ENCODE data around the gene MCOLN2.
"Not testable (repeated sequence)": the region's sequence is repeated elsewhere in the genome, so short reads cannot be mapped to it uniquely, and the experiment has no call there.

MCOLN2 gene

GRCh38 chr1:84996846-84997666, at the start of gene MCOLN2:
MCOLN2 (minus strand) TSS chr1:84997113; CDS start chr1:84996872, 241 bp downstream.
- Mint-ChIP-seq H3K36me3 (ENCODE audit: low read depth) (peaks cover 15% of the 10 kb centered on the region), H3K27me3 (ENCODE audit: low read depth) (peaks cover 28% of the 10 kb centered on the region), H3K9me3 (no peaks in the 10 kb centered on the region), H3K4me3 (peak within 1 kb of the TSS; percentile 87), H3K4me1 (ENCODE audit: low read depth) (peaks cover 50% of the 10 kb centered on the region), H3K27ac (peak within 1 kb of the TSS; percentile 84)
- peak; percentile 57 for DNase-seq (ENCODE audit: low spot score)

GRCh38 chr1:85042413-85042812, 45.5 kb upstream of the MCOLN2 start:
- peaks cover 69% of the 10 kb centered on the region for H3K27me3 Mint-ChIP-seq (ENCODE audit: low read depth)
- H3K27ac Mint-ChIP-seq, result no peak overlapping the region
- H3K9me3 Mint-ChIP-seq, result no peaks in the 10 kb centered on the region
- H3K4me3 Mint-ChIP-seq, result no peak overlapping the region
- H3K4me1 Mint-ChIP-seq (ENCODE audit: low read depth), result peaks cover 3% of the 10 kb centered on the region
- no peak for DNase-seq (ENCODE audit: low spot score)
- no peaks in the 10 kb centered on the region for H3K36me3 Mint-ChIP-seq (ENCODE audit: low read depth)

GRCh38 chr1:85041793-85042192, 44.9 kb upstream of the MCOLN2 start:
- Mint-ChIP-seq H3K27ac (no peak overlapping the region), H3K4me1 (ENCODE audit: low read depth) (peaks cover 3% of the 10 kb centered on the region), H3K9me3 (no peaks in the 10 kb centered on the region), H3K4me3 (no peak overlapping the region), H3K27me3 (ENCODE audit: low read depth) (peaks cover 65% of the 10 kb centered on the region), H3K36me3 (ENCODE audit: low read depth) (no peaks in the 10 kb centered on the region)
- no peak for DNase-seq (ENCODE audit: low spot score)

- H3K27me3 Mint-ChIP-seq (ENCODE audit: low read depth), result peaks cover 13% of the 10 kb centered on the region
- H3K4me1 Mint-ChIP-seq (ENCODE audit: low read depth), result no peaks in the 10 kb centered on the region
- H3K4me3 Mint-ChIP-seq, result no peak overlapping the region
- no peak for DNase-seq (ENCODE audit: low spot score)
- no peaks in the 10 kb centered on the region for H3K9me3 Mint-ChIP-seq
- H3K27ac Mint-ChIP-seq, result no peak overlapping the region
- H3K36me3 Mint-ChIP-seq (ENCODE audit: low read depth), result no peaks in the 10 kb centered on the region
Measured at GRCh38 chr1:85033221-85033620, 36.3 kb upstream of the MCOLN2 start.

GRCh38 chr1:85030536-85030935, 33.6 kb upstream of the MCOLN2 start:
- Mint-ChIP-seq H3K9me3 (no peaks in the 10 kb centered on the region), H3K4me1 (ENCODE audit: low read depth) (peaks cover 7% of the 10 kb centered on the region), H3K27me3 (ENCODE audit: low read depth) (peaks cover 2% of the 10 kb centered on the region), H3K4me3 (no peak overlapping the region), H3K36me3 (ENCODE audit: low read depth) (no peaks in the 10 kb centered on the region), H3K27ac (no peak overlapping the region)
- no peak for DNase-seq (ENCODE audit: low spot score)

- Mint-ChIP-seq H3K9me3 (no peaks in the 10 kb centered on the region), H3K4me3 (no peak overlapping the region), H3K27me3 (ENCODE audit: low read depth) (no peaks in the 10 kb centered on the region), H3K36me3 (ENCODE audit: low read depth) (no peaks in the 10 kb centered on the region), H3K27ac (no peak overlapping the region), H3K4me1 (ENCODE audit: low read depth) (peaks cover 7% of the 10 kb centered on the region)
- DNase-seq (ENCODE audit: low spot score), result no peak
Measured at GRCh38 chr1:85028151-85028550, 31.2 kb upstream of the MCOLN2 start.

GRCh38 chr1:85027242-85027983, 30.5 kb upstream of the MCOLN2 start:
- DNase-seq (ENCODE audit: low spot score), result no peak
- H3K9me3 Mint-ChIP-seq, result no peaks in the 10 kb centered on the region
- peaks cover 7% of the 10 kb centered on the region for H3K4me1 Mint-ChIP-seq (ENCODE audit: low read depth)
- H3K4me3 Mint-ChIP-seq, result no peak overlapping the region
- no peaks in the 10 kb centered on the region for H3K36me3 Mint-ChIP-seq (ENCODE audit: low read depth)
- peak overlapping the region; percentile 1 for H3K27ac Mint-ChIP-seq
- no peaks in the 10 kb centered on the region for H3K27me3 Mint-ChIP-seq (ENCODE audit: low read depth)

GRCh38 chr1:85025940-85026339, 29.0 kb upstream of the MCOLN2 start:
- DNase-seq (ENCODE audit: low spot score), result no peak
- no peaks in the 10 kb centered on the region for H3K9me3 Mint-ChIP-seq
- H3K36me3 Mint-ChIP-seq (ENCODE audit: low read depth), result peaks cover 2% of the 10 kb centered on the region
- no peak overlapping the region for H3K27ac Mint-ChIP-seq
- H3K4me3 Mint-ChIP-seq, result no peak overlapping the region
- H3K27me3 Mint-ChIP-seq (ENCODE audit: low read depth), result peaks cover 7% of the 10 kb centered on the region
- H3K4me1 Mint-ChIP-seq (ENCODE audit: low read depth), result peaks cover 7% of the 10 kb centered on the region

- Mint-ChIP-seq H3K9me3 (no peaks in the 10 kb centered on the region), H3K27ac (no peak overlapping the region), H3K4me3 (no peak overlapping the region), H3K36me3 (ENCODE audit: low read depth) (peaks cover 2% of the 10 kb centered on the region), H3K4me1 (ENCODE audit: low read depth) (peaks cover 7% of the 10 kb centered on the region), H3K27me3 (ENCODE audit: low read depth) (peaks cover 7% of the 10 kb centered on the region)
- DNase-seq (ENCODE audit: low spot score), result no peak
Measured at GRCh38 chr1:85024736-85025135, 27.8 kb upstream of the MCOLN2 start.

GRCh38 chr1:85022700-85023099, 25.8 kb upstream of the MCOLN2 start:
- no peak overlapping the region for H3K27ac Mint-ChIP-seq
- H3K9me3 Mint-ChIP-seq, result no peaks in the 10 kb centered on the region
- no peak overlapping the region for H3K4me3 Mint-ChIP-seq
- peaks cover 7% of the 10 kb centered on the region for H3K27me3 Mint-ChIP-seq (ENCODE audit: low read depth)
- H3K36me3 Mint-ChIP-seq (ENCODE audit: low read depth), result peaks cover 2% of the 10 kb centered on the region
- no peak for DNase-seq (ENCODE audit: low spot score)
- peaks cover 7% of the 10 kb centered on the region for H3K4me1 Mint-ChIP-seq (ENCODE audit: low read depth)

- no peak for DNase-seq (ENCODE audit: low spot score)
Measured at GRCh38 chr1:85019994-85020393, 23.1 kb upstream of the MCOLN2 start.

GRCh38 chr1:85015826-85016225, 18.9 kb upstream of the MCOLN2 start:
- peaks cover 9% of the 10 kb centered on the region for H3K36me3 Mint-ChIP-seq (ENCODE audit: low read depth)
- H3K4me1 Mint-ChIP-seq (ENCODE audit: low read depth), result peaks cover 14% of the 10 kb centered on the region
- peaks cover 10% of the 10 kb centered on the region for H3K9me3 Mint-ChIP-seq
- DNase-seq (ENCODE audit: low spot score), result no peak
- peaks cover 25% of the 10 kb centered on the region for H3K27me3 Mint-ChIP-seq (ENCODE audit: low read depth)
- H3K4me3 Mint-ChIP-seq, result no peak overlapping the region
- no peak overlapping the region for H3K27ac Mint-ChIP-seq

More at GRCh38 chr1:85019994-85020393, 23.1 kb upstream of the MCOLN2 start:
- Mint-ChIP-seq H3K27me3 (ENCODE audit: low read depth) (peaks cover 7% of the 10 kb centered on the region), H3K27ac (no peak overlapping the region), H3K4me3 (no peak overlapping the region), H3K36me3 (ENCODE audit: low read depth) (peaks cover 8% of the 10 kb centered on the region), H3K9me3 (peaks cover 4% of the 10 kb centered on the region), H3K4me1 (ENCODE audit: low read depth) (peaks cover 7% of the 10 kb centered on the region)

- Mint-ChIP-seq H3K4me1 (ENCODE audit: low read depth) (peaks cover 21% of the 10 kb centered on the region), H3K27ac (peak overlapping the region; percentile 33), H3K4me3 (peak overlapping the region; percentile 11), H3K9me3 (peaks cover 63% of the 10 kb centered on the region), H3K36me3 (ENCODE audit: low read depth) (peaks cover 48% of the 10 kb centered on the region), H3K27me3 (ENCODE audit: low read depth) (peaks cover 29% of the 10 kb centered on the region)
- not testable (repeated sequence) for DNase-seq (ENCODE audit: low spot score)
Measured at GRCh38 chr1:85005641-85006040, 8.7 kb upstream of the MCOLN2 start.

- H3K27me3 Mint-ChIP-seq (ENCODE audit: low read depth), result peaks cover 37% of the 10 kb centered on the region
- no peak overlapping the region for H3K27ac Mint-ChIP-seq
- H3K36me3 Mint-ChIP-seq (ENCODE audit: low read depth), result peaks cover 34% of the 10 kb centered on the region
- H3K4me1 Mint-ChIP-seq (ENCODE audit: low read depth), result peaks cover 36% of the 10 kb centered on the region
- DNase-seq (ENCODE audit: low spot score), result no peak
- H3K9me3 Mint-ChIP-seq, result peaks cover 37% of the 10 kb centered on the region
- H3K4me3 Mint-ChIP-seq, result no peak overlapping the region
Measured at GRCh38 chr1:85001742-85002141, 4.8 kb upstream of the MCOLN2 start.
